ENCODE data around the gene UGT2B10.

UGT2B10 gene

DNA sequence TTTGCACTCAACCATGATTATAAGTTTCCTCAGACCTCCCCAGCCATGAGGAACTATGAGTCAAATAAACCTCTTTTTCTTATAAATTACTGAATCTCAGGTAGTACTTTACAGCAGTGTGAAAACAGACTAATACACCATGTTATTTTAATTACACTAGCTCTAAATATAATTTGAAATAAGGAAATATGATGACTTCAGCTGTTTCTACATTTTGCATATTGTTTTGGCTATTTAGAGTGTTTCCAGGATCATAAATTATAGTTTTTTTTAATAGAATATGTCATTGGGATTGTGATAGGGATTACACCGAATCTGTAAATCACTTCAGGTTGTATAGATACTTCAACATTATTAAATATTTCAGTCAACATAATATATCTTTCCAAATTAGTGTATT lies 43.9 kb downstream of the UGT2B10 start:
- Histone ChIP-seq H4K20me1 (ENCODE audit: low read depth, low read length) (no peaks in the 10 kb centered on the region), H3K79me2 (ENCODE audit: insufficient read depth, low read length) (no peaks in the 10 kb centered on the region), H3K4me3 (ENCODE audit: insufficient read depth, low read length, poor library complexity, severe bottlenecking) (no peak overlapping the region), H3K27ac (ENCODE audit: low read depth, low read length) (no peak overlapping the region), H2AFZ (ENCODE audit: low read depth, low read length, severe bottlenecking) (no peak overlapping the region), H3K27me3 (ENCODE audit: low read length) (no peaks in the 10 kb centered on the region), H3K4me2 (ENCODE audit: low read depth, low read length, poor library complexity, severe bottlenecking) (no peak overlapping the region), H3K9me2 (replicated peaks; ENCODE audit: insufficient read depth, low read length) (no peaks in the 10 kb centered on the region), H3F3A (ENCODE audit: insufficient read depth) (no peaks in the 10 kb centered on the region), H3K9ac (ENCODE audit: low read length) (no peak overlapping the region), H3K36me3 (ENCODE audit: low read length) (no peaks in the 10 kb centered on the region), H3K9me3 (ENCODE audit: insufficient read depth, low read length) (no peaks in the 10 kb centered on the region)
- TF ChIP-seq, protein P1, sequence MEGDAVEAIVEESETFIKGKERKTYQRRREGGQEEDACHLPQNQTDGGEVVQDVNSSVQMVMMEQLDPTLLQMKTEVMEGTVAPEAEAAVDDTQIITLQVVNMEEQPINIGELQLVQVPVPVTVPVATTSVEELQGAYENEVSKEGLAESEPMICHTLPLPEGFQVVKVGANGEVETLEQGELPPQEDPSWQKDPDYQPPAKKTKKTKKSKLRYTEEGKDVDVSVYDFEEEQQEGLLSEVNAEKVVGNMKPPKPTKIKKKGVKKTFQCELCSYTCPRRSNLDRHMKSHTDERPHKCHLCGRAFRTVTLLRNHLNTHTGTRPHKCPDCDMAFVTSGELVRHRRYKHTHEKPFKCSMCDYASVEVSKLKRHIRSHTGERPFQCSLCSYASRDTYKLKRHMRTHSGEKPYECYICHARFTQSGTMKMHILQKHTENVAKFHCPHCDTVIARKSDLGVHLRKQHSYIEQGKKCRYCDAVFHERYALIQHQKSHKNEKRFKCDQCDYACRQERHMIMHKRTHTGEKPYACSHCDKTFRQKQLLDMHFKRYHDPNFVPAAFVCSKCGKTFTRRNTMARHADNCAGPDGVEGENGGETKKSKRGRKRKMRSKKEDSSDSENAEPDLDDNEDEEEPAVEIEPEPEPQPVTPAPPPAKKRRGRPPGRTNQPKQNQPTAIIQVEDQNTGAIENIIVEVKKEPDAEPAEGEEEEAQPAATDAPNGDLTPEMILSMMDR (IDR thresholded peaks at IDR 0.05; ENCODE audit: insufficient read depth, low read length, poor library complexity, severe bottlenecking), result no peak
- no peak for TF ChIP-seq EZH2phosphoT487 (conservative IDR thresholded peaks at IDR 0.05; ENCODE audit: low read length)

DNA sequence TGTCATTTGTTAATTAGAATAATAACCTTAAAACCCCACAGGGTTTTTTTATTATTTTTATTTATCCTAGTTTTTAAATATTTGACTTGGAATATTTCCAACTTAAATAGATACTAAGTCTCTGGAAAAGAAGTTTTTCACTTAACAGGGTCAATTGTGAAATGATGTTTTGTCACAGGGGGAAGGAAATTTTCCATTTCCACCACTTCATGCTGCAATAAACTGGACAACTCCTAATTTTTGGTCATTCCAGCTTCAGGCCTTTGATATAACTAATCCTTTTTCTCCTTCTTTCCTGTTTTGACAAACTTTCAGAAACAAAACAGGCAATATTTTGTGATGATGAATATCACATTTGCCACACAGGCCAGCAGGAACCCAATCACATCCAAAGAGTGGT lies 45.3 kb downstream of the UGT2B10 start:
- no peaks in the 10 kb centered on the region for H4K20me1 ChIP-seq (ENCODE audit: low read depth, low read length)
- H3K4me3 ChIP-seq (ENCODE audit: insufficient read depth, low read length, poor library complexity, severe bottlenecking), result no peak overlapping the region
- no peak overlapping the region for H3K9ac ChIP-seq (ENCODE audit: low read length)
- H3K27me3 ChIP-seq (ENCODE audit: low read length), result no peaks in the 10 kb centered on the region
- H3K9me2 ChIP-seq (replicated peaks; ENCODE audit: insufficient read depth, low read length), result no peaks in the 10 kb centered on the region
- no peak for TF ChIP-seq EZH2phosphoT487 (conservative IDR thresholded peaks at IDR 0.05; ENCODE audit: low read length)
- TF ChIP-seq, protein P1 (IDR thresholded peaks at IDR 0.05; ENCODE audit: insufficient read depth, low read length, poor library complexity, severe bottlenecking), result no peak
- no peaks in the 10 kb centered on the region for H3K36me3 ChIP-seq (ENCODE audit: low read length)
- H3K27ac ChIP-seq (ENCODE audit: low read depth, low read length), result no peak overlapping the region
- no peak overlapping the region for H2AFZ ChIP-seq (ENCODE audit: low read depth, low read length, severe bottlenecking)
- H3F3A ChIP-seq (ENCODE audit: insufficient read depth), result no peaks in the 10 kb centered on the region
- no peaks in the 10 kb centered on the region for H3K79me2 ChIP-seq (ENCODE audit: insufficient read depth, low read length)
- H3K9me3 ChIP-seq (ENCODE audit: insufficient read depth, low read length), result no peaks in the 10 kb centered on the region
- no peak overlapping the region for H3K4me2 ChIP-seq (ENCODE audit: low read depth, low read length, poor library complexity, severe bottlenecking)

DNA sequence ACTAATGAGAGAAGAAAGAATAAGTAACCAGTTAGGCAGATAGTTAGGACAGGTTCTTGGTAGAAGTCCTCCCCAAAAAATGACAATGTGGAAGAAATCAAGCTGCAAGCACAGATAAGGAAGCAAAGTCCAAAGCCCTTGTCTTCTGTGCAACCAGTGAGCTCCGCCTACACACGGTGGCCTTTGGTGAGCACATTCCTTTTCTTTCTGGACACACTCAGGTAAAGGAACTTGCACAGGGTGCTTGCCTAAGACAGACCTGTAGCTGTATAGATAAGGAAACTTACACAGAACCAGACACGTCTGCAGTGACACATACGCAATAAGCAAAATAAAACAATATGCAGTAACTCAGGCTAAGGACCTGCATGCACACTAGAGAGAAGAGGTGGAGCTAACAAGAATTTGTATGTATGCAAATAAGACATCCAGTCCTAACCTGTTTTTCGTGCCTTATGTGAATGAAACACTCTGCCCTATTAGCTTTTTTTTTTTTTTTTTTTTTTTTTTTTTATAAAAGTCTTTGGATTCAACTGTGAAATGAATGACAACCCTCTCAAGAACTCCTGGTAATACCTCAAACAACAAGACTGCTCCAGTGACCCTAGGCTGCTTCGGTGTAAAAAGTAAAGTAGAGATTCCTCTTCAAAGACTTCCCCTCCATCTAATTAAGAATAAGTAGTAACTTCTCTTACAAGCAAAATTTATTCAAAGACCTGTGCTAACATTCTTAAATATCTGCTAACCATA lies 48.8 kb downstream of the UGT2B10 start:
- Histone ChIP-seq H3K9me2 (replicated peaks; ENCODE audit: insufficient read depth, low read length) (no peaks in the 10 kb centered on the region), H2AFZ (ENCODE audit: low read depth, low read length, severe bottlenecking) (no peak overlapping the region), H3K4me3 (ENCODE audit: insufficient read depth, low read length, poor library complexity, severe bottlenecking) (no peak overlapping the region), H3K9ac (ENCODE audit: low read length) (no peak overlapping the region), H3K9me3 (ENCODE audit: insufficient read depth, low read length) (no peaks in the 10 kb centered on the region), H3F3A (ENCODE audit: insufficient read depth) (no peaks in the 10 kb centered on the region), H4K20me1 (ENCODE audit: low read depth, low read length) (no peaks in the 10 kb centered on the region), H3K4me2 (ENCODE audit: low read depth, low read length, poor library complexity, severe bottlenecking) (no peak overlapping the region), H3K27me3 (ENCODE audit: low read length) (no peaks in the 10 kb centered on the region), H3K79me2 (ENCODE audit: insufficient read depth, low read length) (no peaks in the 10 kb centered on the region), H3K27ac (ENCODE audit: low read depth, low read length) (no peak overlapping the region), H3K36me3 (ENCODE audit: low read length) (no peaks in the 10 kb centered on the region)
- TF ChIP-seq, protein P1 (IDR thresholded peaks at IDR 0.05; ENCODE audit: insufficient read depth, low read length, poor library complexity, severe bottlenecking), result no peak
- no peak for TF ChIP-seq EZH2phosphoT487 (conservative IDR thresholded peaks at IDR 0.05; ENCODE audit: low read length)
